ENCODE measurements around the gene OSBPL7. TPM values are rescaled to one million over a fixed set of nuclear protein-coding genes. Genes with fewer than 3 reads are reported as not detected.
A peak's percentile ranks its signal among the peaks of the same experiment; 100 is the strongest.

The OSBPL7 gene
- polyA plus RNA-seq, 2 of the 4 experiments (the other 2 are of a cell fraction) = 7.0 to 15.4 TPM

DNA sequence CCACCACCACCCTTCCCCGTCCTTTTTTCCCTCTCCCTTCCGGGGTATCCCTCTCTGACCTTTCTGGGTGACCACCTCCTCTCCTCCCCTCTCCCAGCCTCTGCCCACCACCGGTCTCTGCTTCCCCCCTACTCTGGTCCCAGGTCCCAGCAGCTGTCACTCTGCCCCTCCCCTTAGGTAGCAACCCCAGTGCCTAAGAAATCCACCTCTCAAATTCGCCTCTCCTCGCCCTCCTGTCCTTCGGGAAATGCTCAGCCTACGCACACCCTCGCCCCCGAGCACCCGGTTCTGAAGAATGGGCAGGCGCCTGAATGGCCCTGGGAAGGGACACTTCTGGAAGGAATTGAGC, 30.1 kb upstream of the OSBPL7 start:
- H3K4me3 ChIP-seq = no peak overlapping the region
- FAIRE-seq (no peak), DNase-seq (ENCODE audit: low read depth in 1 of 2, low spot score in 1 of 2) (no peak), ATAC-seq (no peak)
- no peak for TF ChIP-seq CHD4 (IDR thresholded peaks at IDR 0.05; ENCODE audit: borderline replicate concordance)
- no peak for TF ChIP-seq HEYL (CRISPR knock-in tag; IDR thresholded peaks at IDR 0.05)
- TF ChIP-seq HOXA7 (CRISPR knock-in tag; IDR thresholded peaks at IDR 0.05) = no peak
- no peak for TF ChIP-seq JUNB (IDR thresholded peaks at IDR 0.05)
- TF ChIP-seq EHF (CRISPR knock-in tag; IDR thresholded peaks at IDR 0.05) = no peak
- TF ChIP-seq RFX5 (IDR thresholded peaks at IDR 0.05) = no peak
- no peak for TF ChIP-seq RAD21 (conservative IDR thresholded peaks at IDR 0.05 in 1 of 2, IDR thresholded peaks at IDR 0.05 in 1 of 2)
- TF ChIP-seq MAZ (IDR thresholded peaks at IDR 0.05; ENCODE audit: borderline replicate concordance, low read depth, low read length) = no peak
- no peak for TF ChIP-seq RNF2 (IDR thresholded peaks at IDR 0.05; ENCODE audit: borderline replicate concordance, low read depth)
- no peak for TF ChIP-seq BHLHE40 (IDR thresholded peaks at IDR 0.05; ENCODE audit: low read depth, low read length)
- no peak for TF ChIP-seq KDM5A (IDR thresholded peaks at IDR 0.05)
- TF ChIP-seq, protein P1, sequence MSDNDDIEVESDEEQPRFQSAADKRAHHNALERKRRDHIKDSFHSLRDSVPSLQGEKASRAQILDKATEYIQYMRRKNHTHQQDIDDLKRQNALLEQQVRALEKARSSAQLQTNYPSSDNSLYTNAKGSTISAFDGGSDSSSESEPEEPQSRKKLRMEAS (IDR thresholded peaks at IDR 0.05) = no peak
- no peak for TF ChIP-seq EHMT2 (IDR thresholded peaks at IDR 0.05; ENCODE audit: low read depth)
- no peak for TF ChIP-seq REST (IDR thresholded peaks at IDR 0.05)
- no peaks in the 10 kb centered on the region for H3K9me3 ChIP-seq
- 95% methylated on average over 11 of the region's 11 CpGs for WGBS (ENCODE audit: missing lambda C conversion rate)
- POLR2A ChIA-PET = interaction anchor here (1.8 to 3.6 kb wide), 2 partner anchors 44 to 90 kb away, joined by 5 to 18 read pairs; partner anchors contain the start of genes PNPO and SP2
- H3K4me2 ChIP-seq = peak overlapping the region; percentile 93
- CTCF ChIA-PET = interaction anchor here (0.6 to 36.3 kb wide), 7 partner anchors 6 to 624 kb away, joined by 3 to 1860 read pairs (median 225); partner anchors contain the start of genes SCRN2, SP2 and SP6
- H3K27ac ChIP-seq = peak overlapping the region in 1 of 2 experiments; percentile 91; a peak in 3 of 6 replicates
- peaks cover 16% of the 10 kb centered on the region for H3K4me1 ChIP-seq

- H3K4me2 ChIP-seq = peak within 1 kb of the TSS; percentile 93
- 13% methylated on average over 60 of the region's 71 CpGs for WGBS (ENCODE audit: missing lambda C conversion rate)
- H3K4me1 ChIP-seq = peaks cover 16% of the 10 kb centered on the region
- peak; percentile 76 to 91 for DNase-seq (ENCODE audit: low read depth in 1 of 2, low spot score in 1 of 2)
- H3K4me3 ChIP-seq = peak within 1 kb of the TSS; percentile 50
- ChIA-PET POLR2A (interaction anchor here (0.5 to 3.6 kb wide), 6 partner anchors 10 to 204 kb away, joined by 3 to 18 read pairs (median 4); partner anchors contain the start of genes LRRC46, MRPL10, PNPO and SCRN2), CTCF (interaction anchor here (0.6 to 36.3 kb wide), 12 partner anchors 6 to 625 kb away, joined by 3 to 1860 read pairs (median 12); partner anchors contain the start of genes CDK5RAP3, LRRC46, MRPL10 and SCRN2)
- H3K9me3 ChIP-seq = no peaks in the 10 kb centered on the region
- ATAC-seq = peak; percentile 90 to 95
- H3K27ac ChIP-seq = peak within 1 kb of the TSS; percentile 74 to 91
- FAIRE-seq = no peak
- no peak for TF ChIP-seq RFX5 (IDR thresholded peaks at IDR 0.05)
- TF ChIP-seq CTCF (IDR thresholded peaks at IDR 0.05) = peak; percentile 27; the same call in 2 of the 3 replicates
- no peak for TF ChIP-seq PHF8 (IDR thresholded peaks at IDR 0.05; ENCODE audit: borderline replicate concordance, low read depth)
- no peak for TF ChIP-seq HES2 (IDR thresholded peaks at IDR 0.05)
- TF ChIP-seq RNF2 (IDR thresholded peaks at IDR 0.05; ENCODE audit: borderline replicate concordance, low read depth) = peak; percentile 58; the same call in 1 of the 2 replicates
- TF ChIP-seq, protein P1 (IDR thresholded peaks at IDR 0.05) = 0 out of 2 replicates have a peak, but pooled peaks have one; percentile 72
- TF ChIP-seq JUN (IDR thresholded peaks at IDR 0.05) = 0 out of 5 replicates have a peak, but pooled peaks of 1 of the 2 experiments have one; percentile 35
- TF ChIP-seq SMC3 (IDR thresholded peaks at IDR 0.05) = peak; percentile 30; the same call in 1 of the 3 replicates
- TF ChIP-seq, protein P2, sequence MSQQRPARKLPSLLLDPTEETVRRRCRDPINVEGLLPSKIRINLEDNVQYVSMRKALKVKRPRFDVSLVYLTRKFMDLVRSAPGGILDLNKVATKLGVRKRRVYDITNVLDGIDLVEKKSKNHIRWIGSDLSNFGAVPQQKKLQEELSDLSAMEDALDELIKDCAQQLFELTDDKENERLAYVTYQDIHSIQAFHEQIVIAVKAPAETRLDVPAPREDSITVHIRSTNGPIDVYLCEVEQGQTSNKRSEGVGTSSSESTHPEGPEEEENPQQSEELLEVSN (IDR thresholded peaks at IDR 0.05; ENCODE audit: borderline replicate concordance, low read depth) = peak; percentile 77
- 0 out of 2 replicates have a peak, but pooled peaks have one; percentile 22 for TF ChIP-seq FOSL2 (IDR thresholded peaks at IDR 0.05)
- peak; percentile 87 for TF ChIP-seq FOSL2 (CRISPR knock-in tag; IDR thresholded peaks at IDR 0.05)
- TF ChIP-seq ZSCAN20 (CRISPR knock-in tag; IDR thresholded peaks at IDR 0.05) = no peak
- peak; percentile 74 for TF ChIP-seq POLR2A (IDR thresholded peaks at IDR 0.05; ENCODE audit: low read length)
- TF ChIP-seq RAD21 (conservative IDR thresholded peaks at IDR 0.05 in 1 of 2, IDR thresholded peaks at IDR 0.05 in 1 of 2) = peak in 1 of 2 experiments; percentile 31; a peak in 1 of 5 replicates
Observed at GRCh38 chr17:47850692-47851573, 29.3 kb upstream of the OSBPL7 start, which contains the start of gene SP6. TSS of gene SP6 (minus strand) at chr17:47851163. CDS start at chr17:47848429, 2,734 bp downstream.
